ENCODE measurements around the gene GNL2. TPM values are rescaled to one million over a fixed set of nuclear protein-coding genes. Genes with fewer than 3 reads are reported as not detected.

GNL2 gene
- total RNA-seq, 1 donor from 2014 or later = 17.0 TPM

DNA sequence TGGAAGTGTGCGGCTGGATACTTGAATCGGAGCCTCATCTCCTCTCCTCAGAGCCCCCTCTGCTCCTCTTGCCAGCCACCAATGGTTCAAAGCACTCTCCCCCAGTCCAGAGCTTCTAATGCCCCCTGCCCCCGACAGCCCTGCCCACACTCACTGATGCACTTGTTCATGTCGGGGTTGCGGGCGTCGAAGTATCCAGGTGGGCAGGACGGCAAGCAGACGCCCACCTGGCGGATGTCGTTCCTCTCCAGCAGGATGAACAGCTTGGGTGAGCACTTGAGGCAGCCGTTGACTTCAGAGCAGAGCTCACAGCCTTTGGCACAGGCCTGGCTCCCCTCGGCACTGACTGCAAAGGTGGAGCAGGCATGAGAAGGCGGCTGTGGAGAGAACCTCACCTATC is 20.6 kb upstream of the GNL2 start:
- Histone ChIP-seq H3K27me3 (no peaks in the 10 kb centered on the region), H3K27ac (no peak overlapping the region), H3K4me3 (no peak overlapping the region), H3K4me1 (no peaks in the 10 kb centered on the region), H3K36me3 (no peaks in the 10 kb centered on the region), H3K9me3 (no peaks in the 10 kb centered on the region)
- DNase-seq (ENCODE audit: low spot score in 2 of 2) = no peak
- TF ChIP-seq, protein P1, sequence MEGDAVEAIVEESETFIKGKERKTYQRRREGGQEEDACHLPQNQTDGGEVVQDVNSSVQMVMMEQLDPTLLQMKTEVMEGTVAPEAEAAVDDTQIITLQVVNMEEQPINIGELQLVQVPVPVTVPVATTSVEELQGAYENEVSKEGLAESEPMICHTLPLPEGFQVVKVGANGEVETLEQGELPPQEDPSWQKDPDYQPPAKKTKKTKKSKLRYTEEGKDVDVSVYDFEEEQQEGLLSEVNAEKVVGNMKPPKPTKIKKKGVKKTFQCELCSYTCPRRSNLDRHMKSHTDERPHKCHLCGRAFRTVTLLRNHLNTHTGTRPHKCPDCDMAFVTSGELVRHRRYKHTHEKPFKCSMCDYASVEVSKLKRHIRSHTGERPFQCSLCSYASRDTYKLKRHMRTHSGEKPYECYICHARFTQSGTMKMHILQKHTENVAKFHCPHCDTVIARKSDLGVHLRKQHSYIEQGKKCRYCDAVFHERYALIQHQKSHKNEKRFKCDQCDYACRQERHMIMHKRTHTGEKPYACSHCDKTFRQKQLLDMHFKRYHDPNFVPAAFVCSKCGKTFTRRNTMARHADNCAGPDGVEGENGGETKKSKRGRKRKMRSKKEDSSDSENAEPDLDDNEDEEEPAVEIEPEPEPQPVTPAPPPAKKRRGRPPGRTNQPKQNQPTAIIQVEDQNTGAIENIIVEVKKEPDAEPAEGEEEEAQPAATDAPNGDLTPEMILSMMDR (IDR thresholded peaks at IDR 0.05) = no peak
- intact Hi-C loops (cut with DNase I) = no loop called here

DNA sequence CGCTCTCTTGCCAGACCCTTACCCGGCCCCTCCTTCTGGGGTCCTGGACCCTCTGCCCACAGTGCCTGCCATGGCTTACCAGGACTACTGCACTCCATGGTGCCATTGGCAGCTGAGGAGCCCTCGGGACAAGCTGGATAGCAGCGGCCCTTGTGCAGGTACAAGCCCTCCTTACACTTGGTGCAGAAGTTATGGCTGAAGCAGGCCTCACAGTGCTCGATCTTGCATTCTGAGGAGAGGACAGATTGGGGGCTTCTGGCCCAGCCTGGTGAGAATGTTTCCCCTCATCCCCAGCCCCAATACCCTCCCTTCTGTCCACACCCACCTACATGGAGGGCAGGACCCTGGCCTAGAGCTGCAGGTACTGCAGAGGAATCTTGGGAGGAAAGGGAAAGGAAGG is 18.4 kb upstream of the GNL2 start:
- Histone ChIP-seq H3K4me3 (no peak overlapping the region), H3K36me3 (no peaks in the 10 kb centered on the region), H3K27ac (no peak overlapping the region), H3K9me3 (no peaks in the 10 kb centered on the region), H3K27me3 (no peaks in the 10 kb centered on the region), H3K4me1 (no peaks in the 10 kb centered on the region)
- TF ChIP-seq, protein P1 (IDR thresholded peaks at IDR 0.05) = no peak
- intact Hi-C loops (cut with DNase I) = no loop called here
- DNase-seq (ENCODE audit: low spot score in 2 of 2) = no peak

DNA sequence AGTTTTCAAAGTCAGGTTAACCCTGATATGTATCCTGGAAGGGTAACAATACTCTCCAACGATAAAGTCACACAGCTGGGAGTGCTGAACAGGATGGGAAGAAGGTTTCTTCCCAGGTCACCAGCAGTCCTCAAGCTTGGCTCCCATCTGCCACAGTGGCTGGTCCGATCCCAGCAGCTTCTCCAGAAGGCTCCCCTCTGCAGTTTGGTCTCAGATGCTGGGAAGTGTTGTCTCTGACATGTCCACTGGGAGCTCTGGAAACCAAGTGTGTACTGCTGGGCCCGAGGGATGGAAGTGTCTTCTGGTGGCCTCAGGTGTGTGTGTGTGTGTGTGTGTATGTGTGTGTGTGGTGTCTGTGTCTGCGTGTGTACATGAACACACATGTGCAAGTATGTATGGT is 16.4 kb upstream of the GNL2 start:
- Histone ChIP-seq H3K9me3 (no peaks in the 10 kb centered on the region), H3K27ac (no peak overlapping the region), H3K4me1 (no peaks in the 10 kb centered on the region), H3K27me3 (no peaks in the 10 kb centered on the region), H3K36me3 (no peaks in the 10 kb centered on the region), H3K4me3 (no peak overlapping the region)
- TF ChIP-seq, protein P1 (IDR thresholded peaks at IDR 0.05) = no peak
- no peak for DNase-seq (ENCODE audit: low spot score in 2 of 2)
- intact Hi-C loops (cut with DNase I) = no loop called here

DNA sequence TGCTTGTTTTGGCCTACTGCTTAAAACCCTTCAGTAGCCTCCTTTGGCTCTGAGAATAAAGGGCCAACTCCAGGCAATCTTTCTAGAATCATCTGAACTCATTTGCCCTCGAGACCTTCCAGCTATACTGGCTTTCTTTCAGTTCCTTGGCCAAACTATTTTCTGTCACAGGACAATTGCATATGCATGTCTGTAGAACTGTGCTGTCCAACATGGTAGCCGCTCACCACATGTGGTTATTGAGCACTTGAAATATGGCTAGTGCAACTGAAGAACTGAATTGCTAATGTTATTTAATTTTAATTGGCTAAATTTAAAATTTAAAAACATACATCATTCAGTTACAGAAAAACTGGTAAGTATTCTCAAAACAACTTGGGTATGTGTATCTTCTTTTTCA is 14.3 kb upstream of the GNL2 start:
- Histone ChIP-seq H3K27ac (no peak overlapping the region), H3K4me3 (no peak overlapping the region), H3K27me3 (no peaks in the 10 kb centered on the region), H3K36me3 (no peaks in the 10 kb centered on the region), H3K9me3 (no peaks in the 10 kb centered on the region), H3K4me1 (no peaks in the 10 kb centered on the region)
- DNase-seq (ENCODE audit: low spot score in 2 of 2) = peak in 1 of 2 donors; percentile 5
- intact Hi-C loops (cut with DNase I) = no loop called here
- TF ChIP-seq, protein P1 (IDR thresholded peaks at IDR 0.05) = no peak

DNA sequence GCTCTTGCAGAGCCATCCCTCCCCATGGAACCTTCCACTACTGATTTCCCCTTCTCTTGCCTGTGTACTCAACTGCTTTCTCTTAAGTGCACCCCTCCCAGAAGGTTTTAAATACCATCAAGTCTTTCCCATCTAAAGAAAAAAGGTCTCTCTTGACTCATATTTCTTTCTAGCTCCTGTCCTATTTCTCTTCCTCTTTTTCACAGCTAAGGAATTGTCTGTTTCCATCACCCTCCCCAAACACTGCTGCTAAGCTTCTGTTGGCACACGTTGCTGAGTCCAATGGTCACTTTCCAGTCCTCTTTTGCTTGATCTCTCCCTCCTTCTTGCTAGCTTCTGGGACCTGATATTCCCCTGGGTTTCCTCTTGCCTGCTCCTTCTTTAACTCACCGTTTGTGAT is 13.3 kb upstream of the GNL2 start:
- TF ChIP-seq, protein P1 (IDR thresholded peaks at IDR 0.05) = no peak
- H3K4me3 ChIP-seq = no peak overlapping the region
- H3K27ac ChIP-seq = no peak overlapping the region
- no peak for DNase-seq (ENCODE audit: low spot score in 2 of 2)
- no peaks in the 10 kb centered on the region for H3K9me3 ChIP-seq
- intact Hi-C loops (cut with DNase I) = no loop called here
- no peaks in the 10 kb centered on the region for H3K36me3 ChIP-seq
- no peaks in the 10 kb centered on the region for H3K4me1 ChIP-seq
- no peaks in the 10 kb centered on the region for H3K27me3 ChIP-seq
